NCI-H345 treated with DMSO at 0.1 percent for 48 hours (cell line): ENCODE measurements around the gene HSD11B1.

Source experiments
- DNase-seq: peaks from one replicate; lab custom pipeline; 2025; ENCODE audit not compliant: unreplicated experiment; lab: John Stamatoyannopoulos, UW

HSD11B1 gene

GRCh38 chr1:209780268-209780667, 75.6 kb downstream of the HSD11B1 start:
- no peak for DNase-seq

DNA sequence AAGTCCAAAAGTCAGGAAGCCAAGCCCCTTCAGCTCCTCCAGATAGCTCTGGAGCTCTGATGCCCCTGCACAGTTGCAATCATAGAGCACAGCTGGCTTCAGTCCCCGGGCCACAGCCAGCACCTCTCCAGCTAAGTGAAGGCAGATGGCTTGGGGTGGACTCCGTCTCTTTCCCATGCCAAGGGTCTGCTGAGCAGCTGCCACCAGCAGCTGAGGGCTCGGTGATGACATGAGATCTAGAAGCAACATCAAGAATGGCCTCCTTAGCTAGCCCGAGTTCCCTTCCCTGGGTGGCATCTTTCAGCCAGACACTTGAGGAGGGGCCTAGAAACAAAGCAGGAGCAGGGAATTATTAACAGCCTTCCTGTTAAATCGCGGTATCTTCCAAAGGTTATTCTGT, 78.7 kb downstream of the HSD11B1 start:
- DNase-seq: no peak
